ENCODE data around the gene URB1.

Gene URB1

DNA sequence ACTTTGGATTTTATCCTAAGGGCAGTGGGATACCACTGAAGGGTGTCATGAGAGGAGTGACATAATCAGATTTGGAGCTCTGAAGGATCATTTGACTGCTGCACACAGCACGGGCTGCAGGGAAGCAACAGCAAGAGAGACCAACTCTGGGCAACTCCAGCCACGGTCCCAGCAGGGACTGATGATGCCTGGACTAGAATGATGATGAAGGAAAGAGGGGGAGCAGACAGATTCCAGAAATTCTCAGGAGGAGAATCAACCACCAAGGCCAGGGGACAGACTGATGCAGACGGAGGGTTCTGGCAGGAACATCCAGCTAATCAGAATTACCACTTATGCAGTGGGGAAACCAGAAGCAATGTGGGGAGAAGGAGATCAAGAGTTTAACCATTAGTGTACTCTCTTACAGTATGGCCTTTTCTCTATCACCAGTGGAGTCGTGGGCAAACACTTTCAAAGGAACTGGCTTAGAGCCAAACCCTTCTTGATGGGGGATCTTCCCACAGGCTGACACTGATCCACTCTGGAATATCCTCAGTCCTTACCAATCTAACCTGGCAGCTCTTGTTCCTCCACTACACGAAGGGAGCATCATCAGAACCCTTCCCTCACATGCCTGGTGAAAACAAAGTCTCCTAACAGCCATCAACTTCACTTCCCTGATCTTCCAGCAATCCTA is 3.3 kb downstream of the URB1 start:
- FAIRE-seq (no peak), DNase-seq (ENCODE audit: insufficient read length, low spot score) (no peak)
- TF ChIP-seq, protein P1, sequence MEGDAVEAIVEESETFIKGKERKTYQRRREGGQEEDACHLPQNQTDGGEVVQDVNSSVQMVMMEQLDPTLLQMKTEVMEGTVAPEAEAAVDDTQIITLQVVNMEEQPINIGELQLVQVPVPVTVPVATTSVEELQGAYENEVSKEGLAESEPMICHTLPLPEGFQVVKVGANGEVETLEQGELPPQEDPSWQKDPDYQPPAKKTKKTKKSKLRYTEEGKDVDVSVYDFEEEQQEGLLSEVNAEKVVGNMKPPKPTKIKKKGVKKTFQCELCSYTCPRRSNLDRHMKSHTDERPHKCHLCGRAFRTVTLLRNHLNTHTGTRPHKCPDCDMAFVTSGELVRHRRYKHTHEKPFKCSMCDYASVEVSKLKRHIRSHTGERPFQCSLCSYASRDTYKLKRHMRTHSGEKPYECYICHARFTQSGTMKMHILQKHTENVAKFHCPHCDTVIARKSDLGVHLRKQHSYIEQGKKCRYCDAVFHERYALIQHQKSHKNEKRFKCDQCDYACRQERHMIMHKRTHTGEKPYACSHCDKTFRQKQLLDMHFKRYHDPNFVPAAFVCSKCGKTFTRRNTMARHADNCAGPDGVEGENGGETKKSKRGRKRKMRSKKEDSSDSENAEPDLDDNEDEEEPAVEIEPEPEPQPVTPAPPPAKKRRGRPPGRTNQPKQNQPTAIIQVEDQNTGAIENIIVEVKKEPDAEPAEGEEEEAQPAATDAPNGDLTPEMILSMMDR (IDR thresholded peaks at IDR 0.05; ENCODE audit: insufficient read depth, missing control alignments) = no peak

DNA sequence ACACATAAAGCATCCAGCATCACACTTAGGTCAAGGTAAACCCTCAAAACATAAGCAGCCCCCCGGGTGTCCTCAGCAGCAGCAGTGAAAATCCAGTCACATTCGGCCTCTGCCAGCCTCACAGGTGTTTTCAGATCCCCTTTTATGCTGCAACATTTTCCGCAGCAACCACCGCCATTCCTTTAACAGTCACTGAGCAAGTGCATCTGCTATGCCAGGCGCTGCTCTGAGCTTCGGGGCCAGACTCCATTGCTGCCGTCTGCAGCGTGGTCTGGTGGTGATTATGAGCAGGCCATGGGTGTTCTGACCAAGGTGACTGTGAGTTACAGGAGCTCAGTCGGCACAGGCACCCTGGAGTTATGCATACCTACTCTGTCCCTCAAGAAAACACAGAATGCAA is 4.5 kb downstream of the URB1 start:
- no peak for DNase-seq (ENCODE audit: insufficient read length, low spot score)
- TF ChIP-seq, protein P1 (IDR thresholded peaks at IDR 0.05; ENCODE audit: insufficient read depth, missing control alignments) = no peak
- FAIRE-seq = no peak

DNA sequence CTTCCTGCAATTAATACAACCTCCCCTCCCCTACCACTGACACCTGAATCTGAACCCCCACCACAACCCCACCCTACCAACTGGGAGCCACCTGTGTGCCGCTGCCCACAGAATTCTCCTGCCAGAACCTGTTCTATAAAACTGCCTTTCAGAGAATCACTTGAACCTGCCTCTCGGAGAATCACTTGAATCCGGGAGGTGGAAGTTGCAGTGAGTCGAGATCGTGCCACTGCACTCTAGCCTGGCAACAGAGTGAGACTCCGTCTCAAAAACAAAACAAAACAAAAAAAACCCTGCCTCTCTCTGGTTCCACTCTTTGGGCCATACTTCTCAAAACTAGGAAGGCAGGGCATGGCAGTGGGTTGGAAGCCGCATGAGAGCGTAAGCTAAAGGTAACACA is 5.7 kb downstream of the URB1 start:
- TF ChIP-seq, protein P1 (IDR thresholded peaks at IDR 0.05; ENCODE audit: insufficient read depth, missing control alignments) = no peak
- no peak for FAIRE-seq
- no peak for DNase-seq (ENCODE audit: insufficient read length, low spot score)

DNA sequence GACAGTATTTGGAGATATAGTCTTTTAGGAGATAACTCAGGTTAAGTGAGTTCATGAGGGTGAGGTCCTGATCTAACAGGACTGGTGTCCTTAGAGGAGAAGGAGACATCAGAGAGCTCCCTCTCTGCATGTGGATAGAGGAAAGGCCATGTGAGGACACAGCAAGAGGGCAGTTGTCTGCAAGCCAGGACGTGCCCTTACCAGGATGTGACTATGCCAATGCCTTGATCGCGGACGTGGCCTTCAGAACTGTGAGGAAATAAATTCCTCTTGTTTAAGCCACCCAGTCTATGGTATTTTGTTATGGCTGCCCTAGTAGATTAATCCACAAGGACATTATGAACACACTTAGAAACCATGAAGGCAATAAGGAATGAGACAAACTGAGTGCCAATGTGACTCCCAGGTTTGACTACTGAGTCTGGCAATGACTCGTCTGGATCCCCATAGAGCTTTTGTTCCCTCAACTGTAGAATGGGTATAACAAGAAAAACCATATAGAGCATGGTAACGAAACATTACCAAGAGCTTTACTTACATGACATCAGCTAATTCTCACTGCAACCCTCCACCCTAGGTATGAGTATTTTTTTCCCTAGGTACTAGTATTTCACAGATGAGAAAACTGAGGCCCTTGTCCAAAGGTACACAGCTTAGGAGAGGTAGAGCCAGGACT is 6.5 kb downstream of the URB1 start:
- no peak for FAIRE-seq
- TF ChIP-seq, protein P1 (IDR thresholded peaks at IDR 0.05; ENCODE audit: insufficient read depth, missing control alignments) = no peak
- DNase-seq (ENCODE audit: insufficient read length, low spot score) = no peak

DNA sequence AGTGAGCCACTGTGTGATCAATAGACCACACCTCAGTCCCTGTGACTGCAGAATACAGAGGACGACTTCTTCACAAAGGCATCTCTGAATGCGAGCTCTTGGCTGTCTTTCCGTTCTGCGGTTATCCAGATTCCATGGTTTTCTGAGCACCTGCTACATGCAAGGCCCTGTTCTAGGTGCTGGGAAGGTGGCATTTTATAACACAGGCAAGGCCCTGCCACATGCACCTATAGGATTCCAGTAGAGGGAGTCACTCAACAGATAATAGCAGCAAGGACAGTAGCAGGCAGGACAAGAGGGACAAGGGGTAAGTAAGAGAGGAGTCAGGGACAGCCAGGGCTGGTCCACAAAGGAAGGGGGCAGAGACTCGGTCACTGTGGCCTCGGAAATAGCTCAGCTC is 9.0 kb downstream of the URB1 start:
- DNase-seq (ENCODE audit: insufficient read length, low spot score) (no peak), FAIRE-seq (no peak)
- TF ChIP-seq, protein P1 (IDR thresholded peaks at IDR 0.05; ENCODE audit: insufficient read depth, missing control alignments) = no peak

DNA sequence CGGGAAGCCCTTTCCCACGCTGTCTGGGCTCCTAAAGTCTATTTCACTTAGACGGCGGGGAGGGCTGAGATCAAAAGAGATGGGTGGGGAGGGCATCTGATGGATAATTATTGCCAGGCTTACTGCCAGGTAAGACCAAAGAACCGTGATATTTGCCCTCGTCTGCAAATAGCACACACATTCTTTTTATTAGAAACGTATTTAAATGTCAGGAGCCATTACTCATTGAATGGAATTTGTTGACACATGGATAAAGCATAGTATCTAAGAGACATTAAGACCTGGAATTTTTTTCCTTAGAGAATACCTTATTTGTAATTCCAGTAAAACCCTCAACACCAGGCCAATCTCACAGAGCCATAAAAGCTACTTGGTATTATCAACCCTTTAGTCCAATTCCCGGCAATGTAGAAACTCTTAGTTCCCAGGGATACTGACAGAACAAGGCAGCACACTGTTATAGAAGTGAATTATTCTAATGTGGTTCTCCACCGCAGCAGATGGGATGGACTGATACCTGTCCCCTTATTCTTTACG is 10.6 kb downstream of the URB1 start:
- TF ChIP-seq, protein P1 (IDR thresholded peaks at IDR 0.05; ENCODE audit: insufficient read depth, missing control alignments) = no peak
- DNase-seq (ENCODE audit: insufficient read length, low spot score) = no peak

DNA sequence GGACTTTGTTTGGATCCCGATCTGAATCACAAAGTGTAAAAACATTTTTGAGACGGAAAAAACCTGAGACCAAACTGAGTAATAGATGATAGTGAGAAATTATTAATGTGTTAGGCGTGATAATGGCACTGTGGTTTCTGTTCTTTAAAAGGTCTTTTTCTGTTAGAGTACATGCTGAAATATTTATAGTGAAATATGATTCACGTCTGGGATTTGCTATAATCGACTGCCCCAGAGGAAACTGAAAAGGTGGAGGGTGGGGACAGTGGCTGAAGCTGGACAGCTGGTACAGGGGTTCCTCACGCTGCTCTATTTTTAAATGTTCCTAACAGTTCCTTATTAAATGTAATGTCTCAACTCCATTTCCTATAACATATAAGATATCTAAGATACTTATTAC is 11.2 kb downstream of the URB1 start:
- TF ChIP-seq, protein P1 (IDR thresholded peaks at IDR 0.05; ENCODE audit: insufficient read depth, missing control alignments) = no peak
- FAIRE-seq (no peak), DNase-seq (ENCODE audit: insufficient read length, low spot score) (no peak)

More for the DNA sequence above, 10.6 kb downstream of the URB1 start:
- FAIRE-seq = no peak
